Osteoblast (primary cell): ENCODE measurements around the gene ACTC1. TPM values are rescaled to one million over a fixed set of nuclear protein-coding genes. Genes with fewer than 3 reads are reported as not detected.
A peak's percentile ranks its signal among the peaks of the same experiment; 100 is the strongest.
"Not testable (repeated sequence)": the region's sequence is repeated elsewhere in the genome, so short reads cannot be mapped to it uniquely, and the experiment has no call there.

Experiments used
- DNase-seq: peaks from one replicate; pipeline ENCODE4 v3.0.0; 2011; ENCODE audit warnings: low spot score, mixed read lengths; ENCODE audit not compliant: insufficient read length; ENCODE audit errors: missing footprints
- H2AFZ ChIP-seq: 2 replicates; pipeline ENCODE4 v1.6.0; 2011; ENCODE audit warnings: mild to moderate bottlenecking, low read length
- H3K27ac ChIP-seq: 2 replicates; pipeline ENCODE4 v1.5.1; 2011; ENCODE audit warnings: mild to moderate bottlenecking, low read depth, low read length, moderate library complexity
- H3K27me3 ChIP-seq: 2 replicates; pipeline ENCODE4 v1.6.0; 2012; ENCODE audit warnings: mild to moderate bottlenecking, control low read depth, inconsistent platforms, low read length, moderate library complexity; ENCODE audit not compliant: insufficient read depth
- H3K36me3 ChIP-seq: 2 replicates; pipeline ENCODE4 v1.5.1; 2011; ENCODE audit warnings: mild to moderate bottlenecking, low read length, control low read depth, moderate library complexity; ENCODE audit not compliant: insufficient read depth
- H3K4me1 ChIP-seq: 2 replicates; pipeline ENCODE4 v1.5.1; 2011; ENCODE audit warnings: mild to moderate bottlenecking, low read length, control low read depth, moderate library complexity; ENCODE audit not compliant: insufficient read depth
- H3K4me2 ChIP-seq: 2 replicates; pipeline ENCODE4 v1.6.0; 2011; ENCODE audit warnings: mild to moderate bottlenecking, low read length; ENCODE audit not compliant: insufficient read depth
- H3K4me3 ChIP-seq: fragments of 200-600 bp; sonication (generic); 3 replicates; pipeline ENCODE4 v1.5.1; 2012; ENCODE audit warnings: mild to moderate bottlenecking, low read length, inconsistent platforms; ENCODE audit not compliant: insufficient read depth
- H3K79me2 ChIP-seq: 2 replicates; pipeline ENCODE4 v1.6.0; 2012; ENCODE audit warnings: mild to moderate bottlenecking, low read length, control low read depth, inconsistent platforms; ENCODE audit not compliant: insufficient read depth
- H3K9me3 ChIP-seq: 2 replicates; pipeline ENCODE4 v1.5.1; 2011; ENCODE audit warnings: low read depth, low read length, control low read depth
- H4K20me1 ChIP-seq: 2 replicates; pipeline ENCODE4 v1.6.0; 2012; ENCODE audit warnings: mild to moderate bottlenecking, low read length, control low read depth; ENCODE audit not compliant: insufficient read depth
- total RNA-seq: library from RNA; depleted of rRNA; stranded (reverse); fragments of >200 nt; gene quantifications from 2 replicates; pipeline ENCODE4 v1.2.3, GENCODE V29; 2012
- TF ChIP-seq, protein P1 (sequence below): IDR thresholded peaks from 2 replicates; pipeline ENCODE4 v1.5.1; 2011; ENCODE audit warnings: mild to moderate bottlenecking, low read depth, low read length, moderate library complexity; ENCODE audit errors: extremely low read depth

The ACTC1 gene
- total RNA-seq, 1 donor: not detected

- no peaks in the 10 kb centered on the region for H3K79me2 ChIP-seq
- TF ChIP-seq, protein P1, sequence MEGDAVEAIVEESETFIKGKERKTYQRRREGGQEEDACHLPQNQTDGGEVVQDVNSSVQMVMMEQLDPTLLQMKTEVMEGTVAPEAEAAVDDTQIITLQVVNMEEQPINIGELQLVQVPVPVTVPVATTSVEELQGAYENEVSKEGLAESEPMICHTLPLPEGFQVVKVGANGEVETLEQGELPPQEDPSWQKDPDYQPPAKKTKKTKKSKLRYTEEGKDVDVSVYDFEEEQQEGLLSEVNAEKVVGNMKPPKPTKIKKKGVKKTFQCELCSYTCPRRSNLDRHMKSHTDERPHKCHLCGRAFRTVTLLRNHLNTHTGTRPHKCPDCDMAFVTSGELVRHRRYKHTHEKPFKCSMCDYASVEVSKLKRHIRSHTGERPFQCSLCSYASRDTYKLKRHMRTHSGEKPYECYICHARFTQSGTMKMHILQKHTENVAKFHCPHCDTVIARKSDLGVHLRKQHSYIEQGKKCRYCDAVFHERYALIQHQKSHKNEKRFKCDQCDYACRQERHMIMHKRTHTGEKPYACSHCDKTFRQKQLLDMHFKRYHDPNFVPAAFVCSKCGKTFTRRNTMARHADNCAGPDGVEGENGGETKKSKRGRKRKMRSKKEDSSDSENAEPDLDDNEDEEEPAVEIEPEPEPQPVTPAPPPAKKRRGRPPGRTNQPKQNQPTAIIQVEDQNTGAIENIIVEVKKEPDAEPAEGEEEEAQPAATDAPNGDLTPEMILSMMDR: no peak
- H3K4me3 ChIP-seq: no peak overlapping the region
- peak overlapping the region; percentile 78 for H2AFZ ChIP-seq
- peaks cover 40% of the 10 kb centered on the region for H3K4me1 ChIP-seq
- no peaks in the 10 kb centered on the region for H3K36me3 ChIP-seq
- peak; percentile 85 for DNase-seq
- peak overlapping the region; percentile 59 for H3K4me2 ChIP-seq
- no peaks in the 10 kb centered on the region for H3K27me3 ChIP-seq
- H4K20me1 ChIP-seq: no peaks in the 10 kb centered on the region
- peak overlapping the region; percentile 98 for H3K27ac ChIP-seq
- no peaks in the 10 kb centered on the region for H3K9me3 ChIP-seq
These were observed 15.2 kb upstream of the ACTC1 start for GRCh38 chr15:34810443-34811129.

DNA sequence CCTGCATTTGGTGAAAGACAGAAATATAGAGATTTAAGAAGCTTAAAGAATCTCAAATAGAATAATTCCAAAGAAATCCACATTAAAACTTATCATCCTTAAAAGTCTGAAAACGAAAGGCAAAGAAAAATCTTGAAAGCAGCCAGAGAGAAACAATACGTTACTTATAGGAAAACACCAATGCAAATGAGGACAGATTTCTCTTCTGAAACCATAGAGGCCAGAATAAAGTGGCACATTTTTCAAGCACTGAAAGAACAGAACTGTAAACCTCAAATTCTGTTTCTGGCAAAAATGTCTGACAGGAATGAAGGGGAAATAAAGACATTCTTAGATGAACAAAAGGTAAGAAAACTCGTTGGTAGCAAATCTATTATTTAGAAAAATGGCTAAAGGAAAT lies 13.8 kb upstream of the ACTC1 start:
- H4K20me1 ChIP-seq: no peaks in the 10 kb centered on the region
- no peaks in the 10 kb centered on the region for H3K27me3 ChIP-seq
- TF ChIP-seq, protein P1: no peak
- H3K4me1 ChIP-seq: peaks cover 40% of the 10 kb centered on the region
- H3K36me3 ChIP-seq: no peaks in the 10 kb centered on the region
- DNase-seq: no peak
- no peaks in the 10 kb centered on the region for H3K79me2 ChIP-seq
- H3K4me3 ChIP-seq: no peak overlapping the region
- H2AFZ ChIP-seq: no peak overlapping the region
- no peak overlapping the region for H3K27ac ChIP-seq
- H3K9me3 ChIP-seq: no peaks in the 10 kb centered on the region
- no peak overlapping the region for H3K4me2 ChIP-seq

- Histone ChIP-seq H3K36me3 (no peaks in the 10 kb centered on the region), H3K27me3 (no peaks in the 10 kb centered on the region), H2AFZ (no peak overlapping the region), H3K79me2 (no peaks in the 10 kb centered on the region), H3K4me1 (peaks cover 29% of the 10 kb centered on the region), H4K20me1 (no peaks in the 10 kb centered on the region), H3K4me2 (no peak overlapping the region), H3K4me3 (no peak overlapping the region), H3K27ac (no peak overlapping the region), H3K9me3 (no peaks in the 10 kb centered on the region)
- TF ChIP-seq, protein P1: no peak
- DNase-seq: no peak
These were observed 12.7 kb upstream of the ACTC1 start for GRCh38 chr15:34808016-34808415.

GRCh38 chr15:34807241-34807640 lies 11.9 kb upstream of the ACTC1 start:
- not testable (repeated sequence) for H3K4me2 ChIP-seq, DNase-seq, H3K27ac ChIP-seq, H3K27me3 ChIP-seq, H3K4me3 ChIP-seq, H3K36me3 ChIP-seq, H3K79me2 ChIP-seq, H3K9me3 ChIP-seq, H4K20me1 ChIP-seq, H2AFZ ChIP-seq
- H3K4me1 ChIP-seq: peaks cover 22% of the 10 kb centered on the region
